Mesendoderm (in vitro differentiated cells): Measurements from ENCODE around the gene PDS5B.
"Not testable (repeated sequence)": the region's sequence is repeated elsewhere in the genome, so short reads cannot be mapped to it uniquely, and the experiment has no call there.

Experiments used
- DNase-seq: peaks from one replicate; pipeline ENCODE4 v3.0.0; 2013
- H2AK5ac ChIP-seq: 2 replicates; pipeline ENCODE4 v1.6.1; 2013; ENCODE audit warnings: low read length, inconsistent platforms
- H2BK120ac ChIP-seq: 2 replicates; pipeline ENCODE4 v1.6.1; 2013; ENCODE audit warnings: low read depth, mild to moderate bottlenecking, low read length, moderate library complexity, mixed read lengths
- H2BK15ac ChIP-seq: replicated peaks from 2 replicates; pipeline ENCODE4 v1.6.1; 2013; ENCODE audit warnings: low read depth, mild to moderate bottlenecking, moderate library complexity
- H2BK5ac ChIP-seq: 2 replicates; pipeline ENCODE4 v1.6.1; 2013; ENCODE audit warnings: low read length, inconsistent platforms
- H3K18ac ChIP-seq: 2 replicates; pipeline ENCODE4 v1.6.1; 2013; ENCODE audit warnings: mild to moderate bottlenecking, low read length, mixed read lengths
- H3K23ac ChIP-seq: one replicate; pipeline ENCODE4 v1.6.1; 2013; ENCODE audit warnings: low read length
- H3K27ac ChIP-seq: 2 replicates; pipeline ENCODE4 v1.5.1; 2013; ENCODE audit warnings: low read depth, mild to moderate bottlenecking, inconsistent platforms, low read length, moderate library complexity
- H3K27me3 ChIP-seq: 2 replicates; pipeline ENCODE4 v1.6.1; 2013; ENCODE audit warnings: low read length, control low read depth, mild to moderate bottlenecking, inconsistent platforms; ENCODE audit not compliant: insufficient read depth, poor library complexity
- H3K36me3 ChIP-seq: 2 replicates; pipeline ENCODE4 v1.6.1; 2013; ENCODE audit warnings: low read length, inconsistent platforms; ENCODE audit not compliant: control insufficient read depth, insufficient read depth
- H3K4ac ChIP-seq: one replicate; pipeline ENCODE4 v1.6.1; 2013; ENCODE audit warnings: low read depth, mild to moderate bottlenecking, low read length, moderate library complexity
- H3K4me1 ChIP-seq: 2 replicates; pipeline ENCODE4 v1.6.1; 2013; ENCODE audit warnings: low read depth, low read length, inconsistent platforms; ENCODE audit not compliant: control insufficient read depth
- H3K4me2 ChIP-seq: 2 replicates; pipeline ENCODE4 v1.6.1; 2013; ENCODE audit warnings: low read length
- H3K4me3 ChIP-seq: 2 replicates; pipeline ENCODE4 v1.5.1; 2013; ENCODE audit warnings: mild to moderate bottlenecking, low read length
- H3K56ac ChIP-seq: one replicate; pipeline ENCODE4 v1.6.1; 2013; ENCODE audit warnings: low read length
- H3K79me1 ChIP-seq: 2 replicates; pipeline ENCODE4 v1.6.1; 2013; ENCODE audit warnings: low read length, inconsistent platforms
- H3K79me2 ChIP-seq: 2 replicates; pipeline ENCODE4 v1.6.1; 2013; ENCODE audit warnings: mild to moderate bottlenecking, low read length; ENCODE audit not compliant: control insufficient read depth, insufficient read depth
- H3K9ac ChIP-seq: 2 replicates; pipeline ENCODE4 v1.6.1; 2013; ENCODE audit warnings: low read length, inconsistent platforms
- H4K5ac ChIP-seq: one replicate; pipeline ENCODE4 v1.6.1; 2013; ENCODE audit warnings: low read length
- H4K8ac ChIP-seq: one replicate; pipeline ENCODE4 v1.6.1; 2013; ENCODE audit warnings: low read depth, mild to moderate bottlenecking, control low read depth, low read length, moderate library complexity
- WGBS: extraction: QIAGEN DNeasy Blood & Tissue Kit; methylation state at CpG from one replicate; pipeline ENCODE4 v1.1.7; 2013; ENCODE audit warnings: low lambda C conversion rate, missing lambda C conversion rate; ENCODE audit not compliant: insufficient coverage; ENCODE audit errors: extremely low coverage; 5-methylcytosine and 5-hydroxymethylcytosine counted together

The PDS5B gene

GRCh38 chr13:32545083-32545482 lies 41.2 kb upstream of the PDS5B start:
- H3K4me1 ChIP-seq, result no peaks in the 10 kb centered on the region
- H3K4me3 ChIP-seq, result no peak overlapping the region
- H4K8ac ChIP-seq, result no peak overlapping the region
- H2BK15ac ChIP-seq, result no peak overlapping the region
- no peak overlapping the region for H2AK5ac ChIP-seq
- WGBS, result no CpG with 5 or more reads among the region's 2 CpGs
- no peak overlapping the region for H3K18ac ChIP-seq
- DNase-seq, result no peak
- no peak overlapping the region for H2BK120ac ChIP-seq
- no peak overlapping the region for H4K5ac ChIP-seq
- no peak overlapping the region for H3K27ac ChIP-seq
- no peaks in the 10 kb centered on the region for H3K79me1 ChIP-seq
- H3K4ac ChIP-seq, result no peak overlapping the region
- no peak overlapping the region for H2BK5ac ChIP-seq
- H3K9ac ChIP-seq, result no peak overlapping the region
- H3K4me2 ChIP-seq, result no peak overlapping the region
- H3K79me2 ChIP-seq, result no peaks in the 10 kb centered on the region
- H3K56ac ChIP-seq, result no peak overlapping the region
- no peaks in the 10 kb centered on the region for H3K36me3 ChIP-seq
- H3K27me3 ChIP-seq, result no peaks in the 10 kb centered on the region
- no peak overlapping the region for H3K23ac ChIP-seq

DNA sequence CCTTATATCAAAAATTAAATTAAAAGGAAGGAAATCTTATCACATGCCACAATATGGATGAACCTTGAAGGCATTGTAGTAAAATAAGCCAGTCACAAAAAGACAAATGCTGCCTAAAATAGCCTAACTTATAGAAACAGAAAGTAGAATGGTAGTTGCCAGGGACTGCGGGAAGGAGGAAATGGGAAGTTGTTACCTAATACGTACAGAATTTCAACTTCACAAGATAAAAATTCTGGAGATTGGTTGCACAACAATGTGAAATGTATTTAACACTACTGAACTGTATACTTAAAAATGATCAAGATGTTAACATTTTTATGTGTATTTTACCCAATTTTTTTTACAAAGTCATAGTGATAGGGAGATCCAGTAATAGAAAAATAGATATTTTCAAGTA lies 37.4 kb upstream of the PDS5B start:
- no peaks in the 10 kb centered on the region for H3K4me1 ChIP-seq
- no peaks in the 10 kb centered on the region for H3K27me3 ChIP-seq
- WGBS, result no CpG with 5 or more reads among the region's 2 CpGs
- no peak for DNase-seq
- no peak overlapping the region for H3K23ac ChIP-seq
- no peak overlapping the region for H2BK120ac ChIP-seq
- no peak overlapping the region for H3K18ac ChIP-seq
- no peak overlapping the region for H2AK5ac ChIP-seq
- no peak overlapping the region for H2BK5ac ChIP-seq
- no peak overlapping the region for H3K4me2 ChIP-seq
- no peak overlapping the region for H3K9ac ChIP-seq
- H2BK15ac ChIP-seq, result no peak overlapping the region
- H3K79me2 ChIP-seq, result no peaks in the 10 kb centered on the region
- no peak overlapping the region for H3K56ac ChIP-seq
- no peak overlapping the region for H4K5ac ChIP-seq
- H3K79me1 ChIP-seq, result no peaks in the 10 kb centered on the region
- no peak overlapping the region for H3K4ac ChIP-seq
- no peaks in the 10 kb centered on the region for H3K36me3 ChIP-seq
- H4K8ac ChIP-seq, result no peak overlapping the region
- no peak overlapping the region for H3K27ac ChIP-seq
- no peak overlapping the region for H3K4me3 ChIP-seq

DNA sequence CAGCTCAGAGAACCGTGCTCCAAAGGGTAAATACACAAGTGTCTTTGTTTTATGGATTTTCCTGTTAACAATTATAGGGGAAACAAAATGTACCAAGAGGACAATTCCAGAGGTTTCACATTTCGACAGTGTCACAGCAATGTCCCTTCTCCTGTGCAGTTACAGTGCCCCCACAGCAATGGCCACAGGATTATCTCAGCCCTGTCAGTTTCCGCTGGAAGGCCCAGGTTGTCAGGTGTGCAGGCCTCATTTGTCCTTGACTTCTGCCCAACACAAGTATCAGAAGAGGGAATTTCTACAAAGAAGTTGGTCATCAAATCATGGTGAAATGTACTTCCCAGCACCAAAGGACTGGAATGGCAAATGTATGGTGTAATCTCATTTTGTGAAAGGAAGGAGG lies 36.5 kb upstream of the PDS5B start:
- Histone ChIP-seq H3K4me3 (no peak overlapping the region), H2BK120ac (no peak overlapping the region), H3K36me3 (no peaks in the 10 kb centered on the region), H3K79me2 (no peaks in the 10 kb centered on the region), H3K18ac (no peak overlapping the region), H3K9ac (no peak overlapping the region), H2AK5ac (no peak overlapping the region), H3K4me2 (no peak overlapping the region), H2BK5ac (no peak overlapping the region), H3K4me1 (no peaks in the 10 kb centered on the region), H4K5ac (no peak overlapping the region), H3K27me3 (no peaks in the 10 kb centered on the region), H3K79me1 (no peaks in the 10 kb centered on the region), H4K8ac (no peak overlapping the region), H3K56ac (no peak overlapping the region), H3K27ac (no peak overlapping the region), H3K4ac (no peak overlapping the region), H2BK15ac (no peak overlapping the region), H3K23ac (no peak overlapping the region)
- WGBS, result no CpG with 5 or more reads among the region's 3 CpGs
- no peak for DNase-seq

GRCh38 chr13:32553720-32554119 lies 32.5 kb upstream of the PDS5B start:
- no peaks in the 10 kb centered on the region for H3K79me1 ChIP-seq
- H3K56ac ChIP-seq, result no peak overlapping the region
- H3K79me2 ChIP-seq, result no peaks in the 10 kb centered on the region
- no peak overlapping the region for H2BK15ac ChIP-seq
- H3K4ac ChIP-seq, result no peak overlapping the region
- no peak for DNase-seq
- no peaks in the 10 kb centered on the region for H3K36me3 ChIP-seq
- no peak overlapping the region for H3K4me2 ChIP-seq
- H2BK5ac ChIP-seq, result no peak overlapping the region
- no peaks in the 10 kb centered on the region for H3K27me3 ChIP-seq
- H3K18ac ChIP-seq, result no peak overlapping the region
- no peak overlapping the region for H3K9ac ChIP-seq
- no peak overlapping the region for H3K23ac ChIP-seq
- H3K27ac ChIP-seq, result no peak overlapping the region
- no peaks in the 10 kb centered on the region for H3K4me1 ChIP-seq
- H2BK120ac ChIP-seq, result no peak overlapping the region
- H4K8ac ChIP-seq, result no peak overlapping the region
- no peak overlapping the region for H2AK5ac ChIP-seq
- no CpG with 5 or more reads among the region's 1 CpG for WGBS
- no peak overlapping the region for H4K5ac ChIP-seq
- no peak overlapping the region for H3K4me3 ChIP-seq

GRCh38 chr13:32555613-32556012 lies 30.6 kb upstream of the PDS5B start:
- H3K4ac ChIP-seq, result no peak overlapping the region
- H3K4me3 ChIP-seq, result no peak overlapping the region

DNA sequence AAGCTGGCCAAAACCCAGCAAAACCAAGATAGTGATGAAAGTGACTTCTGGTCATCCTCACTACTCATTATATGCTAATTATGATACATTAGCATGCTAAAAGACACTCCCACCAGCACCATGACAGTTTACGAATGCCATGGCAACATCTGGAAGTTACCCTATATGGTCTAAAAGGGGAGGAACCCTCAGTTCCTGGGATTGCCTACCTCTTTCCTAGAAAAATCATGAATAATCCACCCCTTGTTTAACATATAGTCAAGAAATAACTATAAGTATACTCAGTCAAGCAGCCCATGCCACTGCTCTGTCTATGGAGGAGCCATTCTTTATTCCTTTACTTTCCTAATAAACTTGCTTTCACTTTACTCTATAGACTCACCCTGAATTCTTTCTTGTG lies 25.4 kb upstream of the PDS5B start:
- not testable (repeated sequence) for H3K56ac ChIP-seq, H3K4ac ChIP-seq, H3K4me3 ChIP-seq, H3K79me2 ChIP-seq, H4K5ac ChIP-seq, H3K4me1 ChIP-seq, H3K23ac ChIP-seq, H2BK120ac ChIP-seq, H2BK5ac ChIP-seq, H3K4me2 ChIP-seq, H3K27ac ChIP-seq, H3K36me3 ChIP-seq, H3K79me1 ChIP-seq, H3K18ac ChIP-seq, DNase-seq, H2AK5ac ChIP-seq, H2BK15ac ChIP-seq, H4K8ac ChIP-seq, H3K27me3 ChIP-seq, H3K9ac ChIP-seq
- WGBS, result no CpG with 5 or more reads among the region's 1 CpG

More at GRCh38 chr13:32555613-32556012, 30.6 kb upstream of the PDS5B start:
- DNase-seq, result no peak
- Histone ChIP-seq H2BK5ac (no peak overlapping the region), H3K23ac (no peak overlapping the region), H4K8ac (no peak overlapping the region), H3K4me2 (no peak overlapping the region), H3K9ac (no peak overlapping the region), H3K79me2 (no peaks in the 10 kb centered on the region), H3K4me1 (no peaks in the 10 kb centered on the region), H2AK5ac (no peak overlapping the region), H3K79me1 (no peaks in the 10 kb centered on the region), H3K56ac (no peak overlapping the region), H2BK120ac (no peak overlapping the region), H4K5ac (no peak overlapping the region), H3K27me3 (no peaks in the 10 kb centered on the region), H3K18ac (no peak overlapping the region), H3K36me3 (no peaks in the 10 kb centered on the region), H2BK15ac (no peak overlapping the region), H3K27ac (no peak overlapping the region)
- WGBS, result no CpG with 5 or more reads among the region's 2 CpGs
